Measurements from ENCODE around the gene MIP.
A peak's percentile ranks its signal among the peaks of the same experiment; 100 is the strongest.
"Not testable (repeated sequence)": the region's sequence is repeated elsewhere in the genome, so short reads cannot be mapped to it uniquely, and the experiment has no call there.

Gene MIP

GRCh38 chr12:56462565-56462964 lies 8.1 kb upstream of the MIP start:
- no peak for DNase-seq

- DNase-seq = no peak
Observed at GRCh38 chr12:56461235-56462159, 7.0 kb upstream of the MIP start.

- no peak for DNase-seq
Observed at GRCh38 chr12:56457817-56458216, 3.4 kb upstream of the MIP start.

DNA sequence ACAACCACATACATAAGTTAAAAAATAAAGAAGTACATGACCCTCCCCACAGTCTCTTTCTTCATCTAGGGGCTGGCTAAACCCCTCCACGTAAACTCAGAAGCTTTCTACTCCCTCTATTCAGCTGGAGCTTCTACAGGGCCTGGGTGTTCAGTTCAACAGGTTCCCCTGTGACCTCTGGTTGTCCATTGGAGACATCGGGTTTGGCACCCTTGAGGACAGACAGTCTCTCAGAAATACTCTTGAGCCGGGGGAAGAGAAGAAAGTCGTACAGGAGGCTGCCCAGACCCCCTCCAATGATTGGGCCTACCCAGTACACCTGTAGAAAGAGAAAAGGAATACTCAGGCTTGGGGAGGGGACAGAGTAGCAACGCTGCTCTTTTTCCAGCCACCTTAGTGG lies 3.3 kb downstream of the MIP start:
- no peak for DNase-seq

- no peak for DNase-seq
Observed at GRCh38 chr12:56450241-56450640, 4.2 kb downstream of the MIP start.

DNA sequence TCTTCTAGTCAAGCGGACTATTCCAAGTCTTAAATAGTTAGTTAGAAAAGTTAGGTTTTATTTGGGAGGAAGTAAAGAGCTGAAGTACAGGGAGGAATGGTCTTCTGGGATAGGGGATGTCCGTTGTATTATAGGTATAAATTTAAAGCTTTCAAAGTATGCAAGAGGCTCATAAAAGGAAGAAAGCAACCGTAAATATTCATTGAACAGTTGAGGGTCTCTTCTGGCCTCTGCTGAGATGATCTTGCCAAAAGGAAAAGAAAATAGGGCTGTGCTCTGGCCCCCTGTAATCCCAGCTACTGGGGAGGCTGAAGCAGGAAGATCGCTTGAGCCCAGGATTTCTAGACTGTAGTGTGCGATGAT lies 4.9 kb downstream of the MIP start:
- DNase-seq = no peak

DNA sequence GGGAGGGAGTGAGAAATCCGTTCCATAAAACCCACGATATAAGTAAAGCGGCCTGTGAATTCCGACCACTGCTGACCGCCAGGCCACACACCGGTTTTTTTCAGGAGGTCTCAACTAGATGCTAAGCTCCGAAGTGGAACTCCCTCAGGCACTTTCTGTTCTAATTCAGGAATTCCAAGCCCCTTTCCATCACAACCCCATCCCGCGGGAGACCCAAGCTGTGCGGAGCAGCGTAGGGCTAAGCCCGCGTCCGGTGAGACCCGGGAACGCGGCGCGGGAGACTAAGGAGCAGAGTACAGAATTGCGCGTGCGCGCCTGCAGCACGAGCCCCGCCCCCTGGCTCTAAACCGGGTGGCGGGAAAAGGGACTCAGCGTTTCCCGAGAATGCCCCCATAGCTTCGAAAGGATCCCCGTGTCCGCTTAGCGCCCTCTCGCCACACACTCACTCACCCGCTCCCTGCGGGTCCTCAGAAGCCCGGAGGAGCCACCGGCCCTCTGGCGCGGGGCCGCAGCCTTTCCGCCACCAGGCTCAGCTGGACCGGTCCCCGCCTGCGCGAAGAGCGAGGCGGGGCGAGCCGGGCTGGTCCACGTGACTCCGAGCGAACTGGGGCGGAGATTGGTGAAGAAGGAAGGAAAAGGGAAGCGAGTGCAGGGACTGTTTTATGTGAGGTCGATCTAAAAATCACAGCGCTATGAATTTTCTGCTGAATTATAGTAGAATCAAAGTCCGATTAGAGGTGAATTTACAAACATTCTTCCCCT lies 5.4 kb downstream of the MIP start, which contains the start of gene TIMELESS:
TIMELESS (minus strand) TSS at position 567 of the 762 bp plus-strand sequence. CDS start 15,256 bp downstream, outside the sequence.
- DNase-seq = peak; percentile 95

- not testable (repeated sequence) for DNase-seq
Observed at GRCh38 chr12:56443208-56443607, 11.2 kb downstream of the MIP start.

DNA sequence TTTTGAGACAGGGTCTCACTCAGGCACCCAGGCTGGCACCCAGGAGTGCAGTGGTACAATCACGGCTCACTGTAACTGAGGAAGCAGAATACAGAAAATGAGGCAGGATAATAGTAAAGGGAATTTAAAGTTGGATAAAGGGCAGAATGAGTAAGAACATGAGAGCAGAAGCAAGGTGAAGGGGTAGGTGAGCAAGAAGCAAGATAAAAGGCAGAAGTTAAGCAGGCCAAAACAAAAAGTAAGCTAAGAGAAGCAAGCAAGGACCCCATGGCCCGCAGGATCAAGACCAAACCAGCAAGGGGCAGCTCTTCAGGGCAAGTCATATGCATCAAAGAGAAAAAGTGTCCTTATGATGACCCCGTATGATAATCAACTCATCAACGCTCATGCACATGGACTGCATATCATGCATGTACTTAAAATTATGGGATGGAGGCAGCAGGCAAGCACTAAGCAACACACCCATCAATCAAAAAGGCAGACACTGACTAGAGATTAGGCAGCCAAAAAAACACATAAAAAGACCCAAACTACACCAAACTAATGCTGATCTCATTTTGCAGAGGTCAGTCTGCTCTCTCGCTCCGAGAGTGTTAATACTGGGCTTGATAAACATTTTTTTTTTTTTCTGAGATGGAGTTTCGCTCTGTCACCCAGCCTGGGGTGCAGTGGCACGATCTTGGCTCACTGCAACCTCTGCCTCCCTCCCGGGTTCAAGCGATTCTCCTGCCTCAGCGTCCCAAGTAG lies 16.9 kb downstream of the MIP start:
- DNase-seq = no peak

DNA sequence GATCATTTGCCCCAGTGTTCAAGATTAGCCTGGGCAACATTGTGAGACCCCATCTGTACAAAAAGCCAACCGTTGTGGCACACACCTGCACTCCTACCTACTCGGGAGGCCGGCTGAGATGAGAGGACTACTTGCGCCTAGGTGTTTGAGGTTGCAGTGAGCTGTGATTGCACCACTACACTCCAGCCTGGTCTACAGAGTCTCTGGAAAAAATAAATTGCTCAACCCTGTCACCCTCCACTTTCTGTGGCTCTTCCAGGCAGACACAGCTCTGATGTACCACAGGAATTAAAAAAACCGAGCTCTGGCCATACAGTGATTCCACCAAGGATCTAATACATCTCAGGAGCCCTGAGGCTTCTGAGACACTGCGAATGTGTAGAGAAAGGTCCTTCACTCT lies 19.6 kb downstream of the MIP start:
- DNase-seq = no peak

DNA sequence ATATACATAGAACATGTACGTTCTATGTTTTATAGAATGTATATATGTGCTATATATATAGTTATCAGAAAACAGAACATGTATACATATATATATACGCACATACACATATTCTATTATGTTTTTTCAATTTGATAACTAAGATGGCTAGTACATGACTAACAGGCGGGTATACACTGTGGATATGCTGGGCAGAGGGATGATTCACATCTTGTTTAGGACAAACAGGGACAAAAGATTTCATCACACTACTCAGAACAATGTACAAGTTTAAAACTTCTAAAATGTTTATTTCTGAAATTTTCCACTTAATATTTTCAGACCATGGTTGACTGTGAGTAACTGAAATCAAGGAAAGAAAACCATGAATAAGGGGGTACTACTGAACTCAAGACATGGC lies 22.6 kb downstream of the MIP start:
- DNase-seq = no peak

DNA sequence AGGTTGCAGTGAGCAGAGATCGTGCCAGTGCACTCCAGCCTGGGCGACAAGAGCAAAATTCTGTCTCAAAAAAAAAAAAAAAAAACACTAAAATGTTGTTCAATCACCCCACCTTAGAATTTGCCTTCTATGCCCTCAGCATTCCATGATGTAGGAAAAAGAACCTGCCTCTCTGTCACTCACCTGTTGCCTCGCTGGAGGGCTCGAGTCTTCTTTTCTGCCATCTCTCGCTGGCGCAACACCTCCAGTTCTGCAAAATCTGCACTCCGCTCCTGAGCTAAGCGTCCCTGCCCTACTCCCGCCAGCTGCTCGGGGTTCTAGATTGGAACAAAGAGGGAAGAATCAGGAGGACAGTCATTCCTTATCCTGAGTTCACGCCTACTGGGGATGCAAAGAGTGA lies 23.2 kb downstream of the MIP start:
- DNase-seq = no peak

- no peak for DNase-seq
Observed at GRCh38 chr12:56425940-56426438, 28.5 kb downstream of the MIP start.

DNA sequence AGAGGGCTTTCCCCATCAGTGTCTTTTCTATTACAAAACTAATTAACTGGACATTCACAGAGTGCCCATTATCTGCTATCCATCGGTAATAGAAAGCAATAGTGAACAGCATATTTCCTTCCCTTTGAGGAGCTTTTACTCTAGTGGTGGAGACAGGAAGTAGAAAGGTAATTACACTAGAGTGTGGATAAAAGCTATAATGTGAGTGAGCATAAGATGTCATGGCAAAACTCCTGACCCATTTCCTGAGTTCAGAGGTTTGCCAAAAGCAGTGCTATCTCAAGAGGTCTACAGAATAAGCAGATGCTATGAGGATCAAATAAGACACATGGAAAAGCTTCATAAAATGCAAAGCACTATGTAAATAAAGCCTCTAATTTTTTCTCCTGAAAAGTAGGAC lies 29.3 kb downstream of the MIP start:
- no peak for DNase-seq

DNA sequence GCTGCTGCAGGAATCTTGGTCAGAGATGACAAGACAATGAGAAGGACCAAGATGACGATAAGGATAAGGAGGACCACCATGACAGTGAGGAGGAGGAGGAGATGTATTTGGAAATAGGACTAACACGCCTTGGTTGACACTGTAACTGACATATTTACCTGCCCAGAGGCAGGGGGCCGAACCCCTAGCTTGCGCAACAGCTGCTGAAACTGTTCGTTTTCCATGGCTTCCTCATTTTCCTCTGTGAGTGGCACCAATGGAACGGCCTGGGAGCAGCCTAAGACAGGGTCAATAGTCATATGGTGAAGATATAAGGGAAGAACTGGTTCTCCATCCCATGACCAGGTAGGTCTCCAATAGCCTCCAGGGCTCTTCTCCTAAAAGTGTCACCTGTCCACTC lies 34.0 kb downstream of the MIP start:
- DNase-seq = no peak

GRCh38 chr12:56417739-56418138 lies 36.7 kb downstream of the MIP start:
- DNase-seq = no peak

DNA sequence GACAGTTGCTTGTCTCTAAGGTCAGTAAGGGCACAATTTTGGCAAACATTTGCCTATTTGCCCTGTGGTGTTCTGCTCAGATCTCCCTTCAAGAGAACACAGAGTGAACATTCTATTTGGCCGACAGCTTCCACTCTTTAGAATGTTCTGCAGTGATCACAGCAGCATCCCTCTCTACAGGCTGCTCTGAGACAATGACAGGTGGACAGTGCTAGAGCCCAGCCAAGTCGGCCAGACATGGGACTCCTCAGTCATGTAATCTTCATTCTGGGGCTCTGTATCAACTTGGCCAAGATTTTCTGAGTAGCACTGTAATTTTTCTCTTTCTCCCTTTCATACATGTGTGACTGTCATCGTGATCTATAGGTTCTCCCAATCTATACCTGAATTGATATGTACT lies 40.1 kb downstream of the MIP start:
- DNase-seq = no peak

GRCh38 chr12:56413392-56413791 lies 41.1 kb downstream of the MIP start:
- no peak for DNase-seq

GRCh38 chr12:56411781-56412639 lies 42.4 kb downstream of the MIP start:
- DNase-seq = no peak

GRCh38 chr12:56410768-56411167 lies 43.7 kb downstream of the MIP start:
- no peak for DNase-seq

DNA sequence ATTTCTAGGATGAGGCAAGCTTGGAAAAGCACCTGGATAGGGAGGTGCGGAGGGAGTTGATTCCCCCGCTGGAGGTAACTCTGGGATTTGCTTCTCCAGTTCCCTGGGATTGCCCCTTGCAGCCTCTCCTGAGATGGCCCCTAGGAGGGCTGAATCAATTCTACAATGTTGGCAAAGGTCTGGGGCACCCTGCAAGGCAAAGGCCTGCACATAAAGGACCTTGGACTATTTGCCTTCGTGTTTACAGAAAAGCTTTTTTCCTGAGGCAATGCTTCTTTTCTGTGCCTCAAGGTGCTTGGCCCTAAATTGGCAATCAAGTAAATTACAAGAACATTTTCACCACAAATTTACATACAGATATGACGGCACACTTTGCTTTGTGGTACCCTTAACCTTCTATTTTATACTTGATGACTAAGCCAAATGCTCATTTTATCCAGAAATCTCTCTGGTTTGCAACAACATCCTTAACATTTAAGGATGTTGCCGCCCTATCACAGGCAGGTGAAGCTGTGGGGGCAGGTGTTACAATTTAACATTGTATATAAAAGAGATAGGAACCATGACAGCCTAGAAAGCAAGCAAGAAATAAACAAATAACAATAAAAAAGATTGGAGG lies 45.5 kb downstream of the MIP start:
- DNase-seq = no peak

DNA sequence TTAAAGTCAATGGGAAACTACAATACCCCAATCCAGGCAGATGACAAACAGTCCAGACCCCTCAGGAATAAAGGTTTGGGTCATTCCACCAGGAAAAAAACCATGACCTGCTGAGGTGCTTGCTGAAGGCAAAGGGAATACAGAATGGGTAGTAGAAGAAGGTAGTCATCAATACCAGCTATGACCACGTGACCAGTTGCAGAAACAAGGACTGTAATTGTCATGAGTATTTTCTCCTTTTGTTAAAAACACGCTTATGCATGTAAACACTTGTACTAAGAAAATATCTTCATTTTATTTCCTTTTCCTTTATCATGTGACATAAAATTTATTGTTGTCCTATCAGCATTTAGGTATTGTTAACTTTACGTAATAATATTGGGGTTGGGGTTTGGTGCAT lies 50.2 kb downstream of the MIP start:
- DNase-seq = not testable (repeated sequence)
